Head of caudate nucleus (tissue), 42 donors: ENCODE measurements around the gene WNT7A.
A peak's percentile ranks its signal among the peaks of the same experiment; 100 is the strongest.

Source experiments
- DNase-seq, 42 donors: peaks; one replicate each; pipeline versions ENCODE4 v3.0.0 to v3.0.0-alpha.2; 2020 to 2021; ENCODE audit warnings: mixed read lengths in 7 of 42
- intact Hi-C: fragments of 100-400 bp; cut with DNase I; formaldehyde crosslinking; loops from one replicate; pipeline ENCODE4 v1.15.0; 2022

WNT7A gene

DNA sequence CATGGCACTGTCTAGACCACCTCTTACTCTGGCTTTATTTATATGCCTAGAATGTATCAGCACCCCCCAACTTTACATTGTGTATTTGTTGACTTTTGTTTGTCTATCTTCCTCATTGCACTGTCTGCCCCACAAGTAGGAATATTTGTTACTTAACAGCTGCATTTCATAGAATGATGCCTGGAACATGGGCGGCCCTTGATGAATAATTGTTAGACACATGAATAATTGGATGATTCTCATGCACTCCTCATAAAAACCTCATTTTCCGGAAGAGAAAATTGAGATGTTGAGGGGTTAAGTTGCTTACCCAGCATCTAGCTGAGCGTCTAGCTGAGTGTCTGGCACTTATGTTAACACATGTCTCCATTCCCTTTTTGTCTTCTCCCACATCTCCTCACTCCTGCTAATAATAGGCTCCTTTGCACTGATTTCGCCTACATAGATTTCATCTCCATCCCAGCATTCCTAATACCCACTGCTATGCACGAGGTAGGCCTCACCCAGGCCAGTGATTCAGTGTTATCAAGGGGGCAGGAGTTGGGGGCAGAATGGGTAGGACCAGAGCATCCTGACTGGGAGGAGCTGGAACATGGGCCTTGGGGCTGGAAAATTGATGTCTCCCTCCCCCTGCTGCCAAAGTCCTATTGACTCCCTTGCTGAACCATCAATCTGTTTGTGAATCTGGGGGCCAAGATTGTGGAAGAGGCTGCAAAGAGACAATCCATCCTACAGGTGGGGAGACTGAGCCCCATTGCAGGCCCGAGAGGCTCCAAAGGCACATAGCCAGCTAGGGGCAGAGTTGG, 7.8 kb upstream of the WNT7A start:
- DNase-seq = peak in 12 of 42 donors; percentile 12 to 66 (median 38)
- intact Hi-C loops = no loop called here

DNA sequence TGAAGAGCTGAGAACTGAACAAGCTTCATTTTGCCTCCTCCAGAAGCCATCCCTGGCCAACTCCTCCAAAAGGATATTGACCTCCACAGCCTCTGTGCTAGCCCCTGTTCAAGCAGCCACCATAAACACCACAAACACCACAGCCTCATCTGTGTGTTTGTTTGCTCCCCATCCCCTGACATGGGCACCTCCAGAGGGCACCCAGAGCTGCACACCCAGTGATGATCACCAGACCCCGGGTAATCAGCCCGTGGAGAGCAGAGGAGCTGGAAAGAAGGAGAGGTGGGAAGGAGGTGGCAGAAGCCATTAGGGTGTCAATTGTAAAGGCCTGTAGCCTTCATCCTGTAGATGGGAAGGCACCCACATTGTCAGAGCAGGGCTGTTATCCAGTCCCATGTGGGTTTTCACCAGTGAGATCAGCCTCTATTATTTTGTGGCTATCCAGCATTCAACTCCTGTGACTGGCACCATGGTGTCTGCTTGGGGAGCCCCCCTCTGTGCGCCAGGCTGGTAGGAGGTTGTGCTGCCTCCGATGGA, 6.8 kb upstream of the WNT7A start:
- intact Hi-C loops = no loop called here

DNA sequence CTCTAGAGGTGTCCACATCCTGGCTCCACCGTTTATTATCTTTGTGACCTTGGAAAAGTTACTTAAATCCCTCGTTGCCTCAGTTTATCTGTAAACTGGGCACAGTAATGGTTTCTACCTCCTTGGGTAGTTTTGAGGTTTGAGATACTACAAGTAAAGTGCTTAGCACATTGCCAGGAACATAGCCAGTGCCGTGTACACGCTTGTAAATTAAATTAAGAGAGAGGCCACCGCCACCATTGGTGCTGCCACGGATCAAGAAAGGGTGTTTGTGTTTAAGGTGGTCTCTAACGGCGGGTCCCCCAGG, 5.8 kb upstream of the WNT7A start:
- intact Hi-C loops = no loop called here

More for the DNA sequence above, 6.8 kb upstream of the WNT7A start:
- DNase-seq = peak in 3 of 42 donors; percentile 11 to 30 (median 23)

DNA sequence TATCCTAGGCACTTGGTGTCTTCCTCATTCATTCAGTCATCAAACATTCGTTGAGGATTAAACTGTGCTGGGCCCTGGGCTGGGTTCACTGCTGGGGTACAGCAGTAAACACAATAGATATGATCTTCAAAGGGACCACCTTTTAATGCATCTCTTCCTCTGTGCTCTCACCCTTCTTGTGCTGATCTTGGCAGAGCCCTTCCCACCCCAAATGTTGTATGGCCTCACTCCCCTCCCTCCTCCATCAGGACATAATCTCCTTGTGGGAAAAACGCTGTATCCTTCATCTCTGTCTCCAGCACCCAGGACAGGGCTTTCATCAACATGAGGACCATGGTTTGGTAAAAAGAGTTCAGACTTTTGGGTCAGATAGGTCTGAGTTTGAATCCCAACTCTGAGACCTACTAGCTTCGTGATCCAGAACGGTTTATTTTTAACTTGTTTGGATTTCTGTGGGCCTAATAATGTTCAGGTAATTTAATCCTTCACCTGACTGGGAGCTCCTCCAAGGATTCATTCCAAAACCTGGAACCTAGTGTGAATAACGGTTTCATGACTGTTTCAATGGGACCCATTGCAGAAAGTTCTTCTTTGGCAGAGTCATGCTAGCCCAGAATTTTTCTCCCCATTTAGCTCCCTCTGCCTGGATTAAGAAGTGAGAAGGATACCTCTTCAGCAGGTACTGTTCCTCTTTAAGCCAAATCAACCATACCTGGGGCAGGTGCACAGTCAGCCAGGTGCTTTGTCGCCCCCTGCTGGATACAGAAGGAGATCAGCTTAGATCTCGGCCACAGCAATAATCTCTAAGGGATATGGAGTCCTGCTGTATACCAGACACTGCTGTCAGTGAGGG, 5.2 kb upstream of the WNT7A start:
- intact Hi-C loops = loop anchor here (5.0 kb wide), 1 partner anchor 228 kb away; no protein-coding TSS in a partner anchor
- DNase-seq = peak in 33 of 42 donors; percentile 26 to 85 (median 59)

More for the DNA sequence above, 5.8 kb upstream of the WNT7A start:
- DNase-seq = peak in 2 of 42 donors; percentile 12 to 33

DNA sequence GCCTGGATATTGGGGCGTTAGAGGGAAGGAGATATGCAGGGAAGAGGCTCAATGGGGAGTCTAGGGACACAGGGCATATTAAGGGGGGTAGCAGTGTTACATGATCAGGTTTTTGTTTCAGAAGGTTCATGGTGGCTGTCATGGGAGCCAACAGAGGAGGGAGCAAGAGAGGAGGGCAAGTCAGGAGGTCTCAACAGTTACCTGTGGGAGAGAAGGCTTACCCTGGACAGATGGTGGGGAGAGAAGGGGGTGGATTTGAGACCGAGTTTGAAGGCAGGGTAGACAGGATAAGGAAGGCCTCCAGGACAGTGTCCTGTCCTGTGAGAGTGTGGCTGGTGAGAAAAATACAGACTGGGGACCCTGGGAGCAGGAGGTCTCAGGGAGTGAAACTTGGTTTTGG, 3.8 kb upstream of the WNT7A start:
- intact Hi-C loops = loop anchor here (5.0 kb wide), 1 partner anchor 226 kb away; no protein-coding TSS in a partner anchor
- DNase-seq = peak in 1 of 42 donors; percentile 9

DNA sequence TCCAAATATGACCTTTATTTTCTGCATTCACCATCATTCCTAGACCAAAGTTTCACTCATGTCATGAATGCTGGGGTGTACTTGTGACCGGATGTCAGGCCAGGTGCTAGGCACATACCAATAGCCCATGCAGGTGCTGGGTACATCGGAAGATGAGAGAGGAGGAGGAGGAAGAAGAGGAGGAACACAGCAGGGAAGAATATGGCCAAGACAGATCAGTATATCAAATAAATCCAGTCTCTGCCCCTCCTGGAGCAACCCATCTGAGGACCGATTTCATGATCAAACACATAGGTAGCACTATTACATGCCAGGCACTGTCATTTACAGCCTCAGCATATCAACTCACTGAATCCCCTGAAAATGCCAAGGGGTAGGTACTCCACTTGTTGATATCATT, 3.0 kb upstream of the WNT7A start:
- peak in 4 of 42 donors; percentile 1 to 13 (median 6) for DNase-seq
- intact Hi-C loops = loop anchor here (5.0 kb wide), 1 partner anchor 226 kb away; no protein-coding TSS in a partner anchor

DNA sequence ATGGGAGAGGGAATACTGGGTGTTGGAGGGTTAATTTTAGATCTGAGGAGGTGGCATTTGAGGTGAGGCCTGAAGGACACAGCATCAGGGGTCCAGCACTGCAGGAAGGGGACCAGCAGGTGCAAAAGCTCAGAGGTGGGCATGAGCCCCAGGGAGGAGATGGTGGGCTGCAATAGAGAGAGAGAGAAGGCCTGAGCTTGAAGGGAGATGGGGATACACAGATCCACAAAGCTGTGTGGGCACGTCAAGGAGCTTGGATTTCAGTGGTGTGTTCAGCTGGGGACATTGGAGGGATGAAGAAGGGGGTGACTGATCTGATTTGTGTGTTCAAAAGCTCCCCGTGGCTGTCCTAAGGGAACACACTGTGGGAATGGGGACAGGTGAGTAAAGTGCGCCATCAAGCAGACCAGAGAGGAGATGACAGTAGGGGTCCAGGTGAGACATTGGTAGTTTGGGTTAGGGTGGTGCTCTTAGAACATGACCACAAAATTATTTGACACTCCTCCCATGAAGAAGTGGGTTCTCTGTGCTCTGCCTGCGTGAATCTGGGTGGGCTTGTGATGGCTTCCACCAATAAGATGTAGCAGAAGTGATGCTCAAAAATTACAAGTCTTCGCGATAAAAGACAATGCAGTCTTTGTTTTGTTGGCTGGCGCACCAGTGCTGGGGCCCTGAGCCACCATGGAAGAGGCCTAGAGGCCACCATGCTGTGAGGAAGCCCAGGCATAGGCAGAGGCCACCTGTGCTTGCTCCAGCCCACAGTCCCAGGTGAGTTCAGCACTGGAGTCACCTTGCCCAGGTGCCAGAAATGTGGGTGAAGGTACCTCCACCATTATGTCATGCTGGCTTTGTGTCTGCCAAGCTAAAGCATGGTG, 1.9 kb upstream of the WNT7A start:
- intact Hi-C loops = loop anchor here (5.0 kb wide), 1 partner anchor 224 kb away; no protein-coding TSS in a partner anchor
- peak in 6 of 42 donors; percentile 6 to 30 (median 16) for DNase-seq

DNA sequence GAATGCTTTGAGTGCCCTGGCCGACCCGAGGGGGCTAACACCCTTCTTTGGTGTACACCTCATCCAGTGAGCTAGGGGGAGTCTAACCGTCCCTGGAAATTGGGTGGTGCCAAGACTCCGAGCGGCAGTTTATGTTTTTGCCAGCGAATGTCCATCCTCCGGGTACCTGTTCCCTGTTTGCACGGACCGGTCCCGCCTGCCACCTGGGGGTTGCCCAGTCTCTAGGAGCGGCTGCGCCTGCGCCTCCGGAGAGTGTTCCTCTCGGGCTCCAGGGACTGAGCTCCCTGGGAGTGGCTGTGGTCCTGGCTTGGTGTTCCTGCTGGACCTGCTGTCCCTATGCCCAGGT, 913 bp upstream of the WNT7A start:
- intact Hi-C loops = loop anchor here (5.0 kb wide), 1 partner anchor 223 kb away; no protein-coding TSS in a partner anchor
- no peak for DNase-seq

DNA sequence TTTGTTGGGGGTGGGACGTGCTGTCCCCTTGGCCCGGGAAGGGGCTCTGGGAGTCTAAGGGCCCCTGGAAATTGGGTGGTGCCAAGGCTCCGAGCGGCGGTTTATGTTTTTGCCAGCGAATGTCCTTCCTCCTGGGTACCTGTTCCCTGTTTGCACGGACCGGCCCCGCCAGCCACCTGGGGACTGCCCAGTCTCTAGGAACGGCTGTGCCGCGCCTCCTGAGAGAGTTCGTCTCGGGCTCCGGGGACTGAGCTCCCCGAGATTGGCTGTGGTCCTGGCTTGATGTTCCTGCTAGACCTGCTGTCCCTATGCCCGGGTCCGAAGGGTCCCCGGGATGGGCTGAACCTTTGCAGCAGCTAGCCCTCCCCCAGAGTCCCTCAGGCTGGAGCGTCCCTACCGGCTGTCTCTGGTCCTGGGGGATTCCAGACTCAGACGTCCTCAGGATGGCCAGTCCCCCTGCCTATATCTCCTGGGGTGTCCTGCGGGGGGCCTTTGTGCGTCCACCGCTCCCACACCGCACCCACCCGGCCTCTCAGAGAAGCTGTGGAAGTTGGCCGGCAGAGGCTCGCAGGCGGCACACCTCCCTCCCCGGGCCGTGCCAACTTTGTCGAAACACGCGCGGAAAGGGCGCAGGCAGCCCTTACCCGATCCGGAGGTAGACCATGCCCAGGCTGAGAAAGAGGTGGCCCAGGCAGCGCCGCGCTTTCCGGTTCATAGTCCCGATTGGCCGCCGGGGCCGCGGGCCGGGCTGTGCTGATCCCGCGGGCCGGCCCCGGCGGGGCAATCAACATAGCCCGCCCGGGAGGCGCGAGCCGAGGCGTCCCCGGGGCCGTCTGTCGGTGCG, 547 bp downstream of the WNT7A start:
- peak in 13 of 42 donors; percentile 10 to 68 (median 29) for DNase-seq
- intact Hi-C loops = no loop called here

DNA sequence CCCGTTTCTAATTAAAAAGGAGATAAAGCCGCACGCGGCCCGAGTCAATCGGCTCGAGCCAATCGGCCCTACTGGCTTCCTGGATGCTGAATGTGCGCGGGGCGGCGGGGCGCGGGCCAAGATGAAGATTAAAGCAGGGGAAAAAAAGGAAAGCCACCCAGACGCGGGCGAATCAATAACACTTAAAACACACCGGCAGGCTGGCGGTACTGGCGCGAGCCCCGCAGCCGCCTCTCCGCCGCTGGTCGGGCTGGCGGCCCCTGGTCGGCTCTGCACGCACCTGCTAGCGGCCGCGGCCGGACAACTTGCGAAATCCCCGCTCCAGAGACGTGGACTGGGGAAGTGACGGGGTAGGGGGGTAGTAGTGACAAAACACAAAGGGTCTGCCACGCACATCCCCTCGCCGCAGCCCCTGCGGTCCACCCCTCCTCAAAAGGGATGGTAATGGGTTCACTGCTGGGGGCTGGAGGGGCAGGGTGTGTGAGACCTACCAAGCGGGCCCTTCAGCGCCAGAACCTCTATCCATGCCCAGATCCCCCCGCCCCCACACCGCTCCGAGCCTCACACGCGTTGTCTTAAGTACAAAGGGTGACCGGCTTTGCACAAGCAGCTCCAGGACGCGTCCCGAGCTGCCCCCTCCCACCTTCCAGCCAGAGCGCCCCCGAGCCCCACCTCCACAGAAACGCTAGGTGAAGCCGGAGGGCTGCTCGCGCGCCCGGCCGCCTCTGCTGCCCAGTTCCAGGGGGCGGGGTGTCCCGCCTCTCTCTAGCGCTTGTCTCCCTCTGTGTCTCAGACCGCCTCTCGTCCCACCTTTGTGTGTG, 1.4 kb downstream of the WNT7A start:
- intact Hi-C loops = no loop called here
- peak in 14 of 42 donors; percentile 11 to 45 (median 26) for DNase-seq

DNA sequence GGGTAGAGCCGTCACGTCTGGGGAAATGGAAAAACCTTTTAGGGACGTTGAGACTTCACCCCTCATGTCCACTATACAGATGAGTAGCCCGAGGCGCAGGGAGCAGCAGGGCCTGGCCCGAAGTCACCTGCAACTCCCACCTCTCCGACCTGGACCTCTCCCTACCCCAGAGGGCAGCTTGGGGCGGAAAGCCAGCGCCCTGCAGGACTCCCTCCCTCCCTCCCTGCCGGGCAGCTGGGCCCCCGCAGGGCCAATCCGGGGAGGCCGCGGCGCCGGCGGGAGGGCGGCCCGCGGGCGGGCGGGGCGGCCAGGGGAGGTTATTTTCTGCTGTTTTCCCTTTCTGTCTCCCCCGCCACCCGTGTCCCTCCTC, 2.0 kb downstream of the WNT7A start:
- intact Hi-C loops = no loop called here
- DNase-seq = peak in 3 of 42 donors; percentile 12 to 38 (median 38)

DNA sequence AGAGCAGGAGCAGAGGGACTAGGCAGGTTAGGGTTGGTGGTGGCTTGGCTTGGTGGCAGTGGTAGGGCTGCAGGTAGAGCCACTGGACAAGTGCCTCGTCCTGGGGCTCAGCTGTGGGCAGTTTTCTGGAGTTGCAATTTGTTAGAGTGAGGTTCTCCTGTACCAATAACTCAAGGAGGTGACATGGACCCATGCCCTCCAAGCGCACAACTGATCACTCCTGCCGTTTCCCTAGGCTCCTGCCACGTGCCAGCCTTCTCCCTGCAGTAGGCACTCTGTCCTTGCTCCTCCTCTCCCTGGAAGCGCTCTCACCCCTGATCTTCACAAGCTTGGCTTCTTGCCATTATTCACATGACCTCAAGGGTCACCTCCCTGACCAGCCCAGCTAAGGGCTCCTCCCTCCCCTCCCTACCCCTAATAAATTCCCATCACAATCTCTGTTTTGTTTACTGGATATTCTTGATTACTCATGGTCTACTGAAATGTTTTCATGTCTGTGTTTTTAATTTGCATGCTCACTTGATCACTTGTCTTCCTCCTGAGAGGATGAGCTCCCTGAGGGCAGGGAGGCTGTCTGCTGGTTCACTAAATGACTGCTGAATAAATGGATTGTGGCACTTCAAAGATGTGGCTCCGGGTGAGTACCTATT, 3.3 kb downstream of the WNT7A start:
- intact Hi-C loops = no loop called here
- peak in 2 of 42 donors; percentile 14 to 30 for DNase-seq

DNA sequence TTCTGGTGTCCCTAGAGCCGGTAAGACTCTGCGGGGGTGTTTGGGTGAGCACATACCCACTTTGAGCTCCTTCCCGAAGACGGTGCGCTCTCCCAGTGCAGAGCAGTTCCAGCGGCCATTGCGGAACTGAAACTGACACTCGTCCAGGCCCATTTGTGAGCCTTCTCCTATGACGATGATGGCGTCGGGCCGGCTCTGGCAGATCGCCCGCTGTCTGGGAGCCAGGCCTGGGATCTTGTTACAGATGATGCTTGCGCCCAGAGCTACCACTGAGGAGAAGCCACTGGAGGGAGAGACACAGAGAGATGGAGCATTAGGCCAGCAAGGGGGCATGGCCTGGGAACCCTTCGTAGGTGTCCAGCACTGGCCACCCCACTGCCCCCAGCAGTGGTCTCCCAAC, 5.0 kb downstream of the WNT7A start:
- DNase-seq = peak in 30 of 42 donors; percentile 16 to 76 (median 51)
- intact Hi-C loops = no loop called here

DNA sequence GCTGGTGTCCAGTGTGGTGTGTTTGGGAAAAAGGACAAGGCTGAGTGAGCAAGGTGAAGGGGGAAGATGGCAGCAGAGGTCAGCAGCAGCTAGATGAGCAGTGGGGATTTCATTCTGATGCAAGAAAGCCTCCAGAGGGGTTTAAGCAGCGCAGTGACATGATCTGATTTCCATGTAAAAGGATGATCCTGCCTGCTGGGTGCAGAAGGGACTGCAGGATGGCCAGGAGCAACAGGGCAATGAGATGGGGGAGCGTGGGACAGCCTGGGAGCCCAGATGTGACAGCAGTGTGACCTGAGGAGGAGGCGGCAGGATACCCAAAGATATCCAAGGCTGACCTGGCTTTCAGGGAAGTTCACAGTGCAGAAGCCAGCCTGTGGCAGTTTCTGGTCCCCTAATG, 6.1 kb downstream of the WNT7A start:
- no peak for DNase-seq
- intact Hi-C loops = no loop called here

DNA sequence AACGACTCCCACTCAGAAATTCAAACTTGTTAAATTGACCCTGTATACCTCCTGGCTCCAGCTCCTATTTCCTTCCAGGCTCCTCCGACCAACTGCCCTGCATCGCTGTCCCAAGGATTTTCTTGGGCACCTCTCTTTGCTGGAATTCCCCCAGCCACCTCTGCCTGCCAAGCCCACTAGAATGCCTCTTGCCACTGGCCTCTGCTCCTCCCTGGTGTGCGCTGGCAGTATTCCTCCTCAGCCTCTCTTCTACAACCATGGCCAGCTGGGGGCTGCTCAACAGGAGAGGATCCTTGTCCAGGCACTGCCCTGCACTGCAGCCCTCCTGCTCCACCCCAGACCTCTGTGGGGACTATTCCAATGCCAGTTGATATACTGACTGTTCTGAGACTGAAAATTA, 7.4 kb downstream of the WNT7A start:
- intact Hi-C loops = no loop called here
- peak in 25 of 42 donors; percentile 10 to 68 (median 37) for DNase-seq

DNA sequence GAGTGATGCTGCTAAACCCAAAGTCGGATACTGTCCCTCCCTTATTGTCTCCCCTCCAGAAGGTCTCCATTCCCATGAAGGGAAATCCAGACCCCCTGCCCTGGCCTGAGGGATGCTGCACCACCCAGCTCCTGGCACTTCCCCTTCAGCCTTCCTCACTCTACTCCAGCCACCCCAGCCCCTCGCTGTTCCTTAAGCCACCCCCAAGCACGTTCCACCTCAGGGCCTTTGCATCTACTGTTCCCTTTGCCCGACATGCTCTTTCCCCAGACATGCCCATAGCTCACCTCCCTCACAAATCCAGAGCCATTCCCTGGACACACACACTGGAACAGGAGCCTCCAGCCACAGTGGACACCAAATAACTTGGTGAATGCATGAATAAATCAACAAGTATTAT, 8.1 kb downstream of the WNT7A start:
- DNase-seq = no peak
- intact Hi-C loops = no loop called here
